Right renal cortex interstitium (tissue), 3 donors: ENCODE data around the gene MAGEB4. TPM values are rescaled to one million over a fixed set of nuclear protein-coding genes. Genes with fewer than 3 reads are reported as not detected.

ENCODE experiments used
- DNase-seq, 3 donors: peaks; one replicate each; pipeline ENCODE4 v3.0.0-alpha.2; 2013; ENCODE audit warnings: low read depth in 3 of 3, low spot score in 2 of 3
- polyA plus RNA-seq, 3 donors: library from polyadenylated mRNA; unstranded; fragments of 120-200 nt; gene quantifications; one replicate each; pipeline ENCODE4 v1.2.1, GENCODE V29; 2013; ENCODE audit not compliant: insufficient read length in 3 of 3

The MAGEB4 gene
- polyA plus RNA-seq, 3 donors = not detected

DNA sequence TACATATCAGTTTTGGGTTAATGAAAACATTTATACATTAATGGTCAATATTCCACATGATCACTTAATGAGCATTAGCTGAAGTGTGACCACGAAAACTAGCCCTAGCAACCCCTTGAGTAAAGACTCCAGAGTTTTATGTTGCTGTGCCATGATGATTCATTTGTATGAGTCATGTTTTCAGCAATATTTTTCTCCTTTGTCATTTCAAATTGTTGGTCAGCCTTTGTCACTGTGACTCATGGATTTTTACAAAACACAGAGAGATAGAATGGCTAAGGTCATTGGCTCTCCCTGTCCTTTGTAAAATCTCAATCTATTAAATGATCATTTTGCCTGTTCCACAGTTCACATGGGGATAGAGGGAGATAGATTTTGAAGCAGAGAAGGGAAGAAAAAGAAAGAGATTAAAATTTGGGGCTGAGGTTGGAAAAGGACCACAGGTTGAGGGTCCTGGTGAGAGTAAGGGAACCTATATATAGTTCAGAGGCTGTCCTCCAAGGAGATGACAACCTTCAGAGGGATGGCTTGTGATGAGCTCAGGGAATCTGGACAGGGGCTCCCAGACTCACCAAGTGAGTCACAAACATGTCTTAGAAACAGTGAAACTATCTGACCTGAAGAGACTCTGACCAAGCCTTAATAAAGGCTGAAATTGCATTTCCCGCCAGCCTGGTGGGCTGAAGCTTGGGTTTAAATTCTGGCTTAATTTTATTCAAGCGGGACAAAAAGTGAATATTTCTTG is 41.8 kb downstream of the MAGEB4 start:
- DNase-seq = no peak

Other genes with a start within 250 kb of the MAGEB4 start
- not detected for gene MAGEB2, start 26.4 kb upstream of the MAGEB4 start, polyA plus RNA-seq
- gene MAGEB3, start 11.3 kb upstream of the MAGEB4 start, polyA plus RNA-seq = not detected
- gene MAGEB1, start 5.1 kb downstream of the MAGEB4 start, polyA plus RNA-seq = not detected
- gene NR0B1, start 67.4 kb downstream of the MAGEB4 start, polyA plus RNA-seq = under 1 TPM in 2 of 3 donors, not detected in 1; 0.06 to 0.18 TPM